ENCODE measurements around the gene TAF4. TPM values are rescaled to one million over a fixed set of nuclear protein-coding genes. Genes with fewer than 3 reads are reported as not detected.
"Not testable (repeated sequence)": the region's sequence is repeated elsewhere in the genome, so short reads cannot be mapped to it uniquely, and the experiment has no call there.

TAF4 gene
- polyA plus RNA-seq, 1 donor from 2014 or later, result 10.2 TPM

DNA sequence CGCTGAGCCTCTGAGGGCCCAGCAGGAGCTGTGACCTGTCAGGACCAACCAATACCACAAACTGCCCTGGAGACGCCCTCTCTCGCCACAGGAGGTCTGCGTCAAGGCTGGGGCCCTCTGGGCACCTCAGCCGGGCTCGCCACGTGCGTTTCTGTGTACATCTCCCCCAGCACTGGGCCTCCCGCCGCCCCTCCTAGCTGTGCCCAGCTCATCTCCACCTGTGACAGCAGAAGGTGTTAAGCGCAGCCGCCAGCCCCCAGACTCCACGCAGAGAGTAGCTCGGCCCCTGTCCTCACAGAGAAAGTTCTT, 91.4 kb downstream of the TAF4 start:
- peaks cover 8% of the 10 kb centered on the region for H3K36me3 ChIP-seq (ENCODE audit: insufficient read depth, low read length)

DNA sequence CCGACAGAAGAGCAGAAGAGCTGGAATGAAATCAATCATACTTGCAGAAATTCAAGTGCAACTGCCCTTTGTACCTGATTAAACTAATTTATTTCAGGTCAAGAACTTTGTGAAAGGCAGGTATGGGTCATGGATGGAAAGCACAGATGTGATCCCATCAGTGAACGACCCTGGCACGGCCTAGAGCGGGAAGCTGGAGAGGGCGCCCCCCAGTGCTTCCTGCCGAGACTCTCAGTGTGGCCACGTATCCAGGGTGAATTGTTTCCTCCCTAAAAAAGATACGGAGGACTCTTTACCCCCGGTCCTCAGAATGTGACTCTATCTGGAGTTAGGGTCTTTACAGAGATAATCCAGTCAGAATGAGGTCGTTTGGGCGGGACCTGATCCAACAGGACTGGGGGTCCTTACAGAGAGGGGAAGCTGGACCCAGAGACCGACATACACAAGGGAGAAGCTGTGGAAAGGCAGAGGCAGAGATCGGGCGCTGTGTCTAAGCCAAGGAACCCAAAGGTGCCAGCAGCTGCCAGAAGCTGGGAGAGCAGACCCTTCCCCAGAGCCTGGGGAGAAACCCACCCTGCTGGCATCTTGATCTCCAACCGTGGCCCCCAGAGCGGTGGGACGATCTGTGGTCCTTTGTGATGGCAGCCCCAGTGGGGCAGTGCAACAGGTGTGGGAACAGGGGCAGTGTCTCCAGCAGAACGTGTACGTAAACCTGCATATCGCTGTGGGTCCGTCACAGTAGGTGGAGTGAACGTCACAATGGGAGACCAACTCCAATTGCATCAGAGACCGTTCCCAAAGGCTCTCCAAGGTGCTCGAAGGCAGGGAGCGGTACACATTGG, 91.9 kb downstream of the TAF4 start:
- Histone ChIP-seq H3F3A (ENCODE audit: insufficient read depth, low read length, poor library complexity, severe bottlenecking) (no peaks in the 10 kb centered on the region), H3K9ac (ENCODE audit: low read length) (no peak overlapping the region), H3K36me3 (ENCODE audit: insufficient read depth, low read length) (peaks cover 8% of the 10 kb centered on the region), H2AFZ (ENCODE audit: low read depth, low read length) (no peak overlapping the region), H3K9me3 (ENCODE audit: low read length) (no peaks in the 10 kb centered on the region), H3K4me2 (ENCODE audit: low read length) (no peak overlapping the region), H3K9me2 (ENCODE audit: insufficient read depth, low read length) (no peaks in the 10 kb centered on the region), H3K27me3 (ENCODE audit: insufficient read depth, low read depth, low read length) (no peaks in the 10 kb centered on the region), H4K20me1 (ENCODE audit: insufficient read depth) (no peaks in the 10 kb centered on the region), H3K4me3 (ENCODE audit: low read length) (no peak overlapping the region), H3K79me2 (replicated peaks; ENCODE audit: insufficient read depth, low read length) (no peaks in the 10 kb centered on the region), H3K27ac (ENCODE audit: low read length) (no peak overlapping the region)
- no peak for TF ChIP-seq POLR2AphosphoS5 (IDR thresholded peaks at IDR 0.05)

More for the DNA sequence above, 91.4 kb downstream of the TAF4 start:
- Histone ChIP-seq H3K27ac (ENCODE audit: low read length) (no peak overlapping the region), H3F3A (ENCODE audit: insufficient read depth, low read length, poor library complexity, severe bottlenecking) (no peaks in the 10 kb centered on the region), H3K9ac (ENCODE audit: low read length) (no peak overlapping the region), H3K27me3 (ENCODE audit: insufficient read depth, low read depth, low read length) (no peaks in the 10 kb centered on the region), H3K4me3 (ENCODE audit: low read length) (no peak overlapping the region), H4K20me1 (ENCODE audit: insufficient read depth) (no peaks in the 10 kb centered on the region), H3K9me2 (ENCODE audit: insufficient read depth, low read length) (no peaks in the 10 kb centered on the region), H3K9me3 (ENCODE audit: low read length) (no peaks in the 10 kb centered on the region), H3K79me2 (replicated peaks; ENCODE audit: insufficient read depth, low read length) (no peaks in the 10 kb centered on the region), H3K4me2 (ENCODE audit: low read length) (no peak overlapping the region), H2AFZ (ENCODE audit: low read depth, low read length) (no peak overlapping the region)
- TF ChIP-seq CTCF (IDR thresholded peaks at IDR 0.05; ENCODE audit: poor library complexity, severe bottlenecking) (no peak), SMC3 (conservative IDR thresholded peaks at IDR 0.05; ENCODE audit: poor library complexity) (no peak)

GRCh38 chr20:61972636-61973508, 92.8 kb downstream of the TAF4 start:
- Histone ChIP-seq H3K79me2 (replicated peaks; ENCODE audit: insufficient read depth, low read length) (no peaks in the 10 kb centered on the region), H3F3A (ENCODE audit: insufficient read depth, low read length, poor library complexity, severe bottlenecking) (no peaks in the 10 kb centered on the region), H3K4me3 (ENCODE audit: low read length) (no peak overlapping the region), H3K9ac (ENCODE audit: low read length) (no peak overlapping the region), H3K36me3 (ENCODE audit: insufficient read depth, low read length) (peaks cover 8% of the 10 kb centered on the region), H3K27me3 (ENCODE audit: insufficient read depth, low read depth, low read length) (no peaks in the 10 kb centered on the region), H3K27ac (ENCODE audit: low read length) (no peak overlapping the region), H3K9me3 (ENCODE audit: low read length) (no peaks in the 10 kb centered on the region), H4K20me1 (ENCODE audit: insufficient read depth) (no peaks in the 10 kb centered on the region), H3K4me2 (ENCODE audit: low read length) (no peak overlapping the region), H3K9me2 (ENCODE audit: insufficient read depth, low read length) (no peaks in the 10 kb centered on the region), H2AFZ (ENCODE audit: low read depth, low read length) (no peak overlapping the region)
- no peak for TF ChIP-seq MXI1 (conservative IDR thresholded peaks at IDR 0.05; ENCODE audit: poor library complexity, severe bottlenecking)
- TF ChIP-seq TAF1 (IDR thresholded peaks at IDR 0.05; ENCODE audit: low read depth), result no peak
- no peak for TF ChIP-seq EZH2 (IDR thresholded peaks at IDR 0.05; ENCODE audit: borderline replicate concordance, insufficient read depth, low read length, poor library complexity, severe bottlenecking)
- no peak for TF ChIP-seq POLR2AphosphoS5 (IDR thresholded peaks at IDR 0.05)
- no peak for TF ChIP-seq RAD21 (conservative IDR thresholded peaks at IDR 0.05)
- TF ChIP-seq EP300 (conservative IDR thresholded peaks at IDR 0.05; ENCODE audit: poor library complexity, severe bottlenecking), result no peak

- not testable (repeated sequence) for H3F3A ChIP-seq (ENCODE audit: insufficient read depth, low read length, poor library complexity, severe bottlenecking)
Observed at GRCh38 chr20:61971595-61971994, 94.1 kb downstream of the TAF4 start.

More at GRCh38 chr20:61971595-61971994, 94.1 kb downstream of the TAF4 start:
- not testable (repeated sequence) for H3K27me3 ChIP-seq (ENCODE audit: insufficient read depth, low read depth, low read length); H2AFZ ChIP-seq (ENCODE audit: low read depth, low read length); H3K36me3 ChIP-seq (ENCODE audit: insufficient read depth, low read length); H4K20me1 ChIP-seq (ENCODE audit: insufficient read depth); H3K9ac ChIP-seq (ENCODE audit: low read length); H3K9me2 ChIP-seq (ENCODE audit: insufficient read depth, low read length); H3K9me3 ChIP-seq (ENCODE audit: low read length); H3K27ac ChIP-seq (ENCODE audit: low read length); H3K79me2 ChIP-seq (replicated peaks; ENCODE audit: insufficient read depth, low read length); H3K4me2 ChIP-seq (ENCODE audit: low read length); H3K4me3 ChIP-seq (ENCODE audit: low read length)
